Pulmonary artery endothelial cell (primary cell): ENCODE data around the gene SCCPDH. TPM values are rescaled to one million over a fixed set of nuclear protein-coding genes. Genes with fewer than 3 reads are reported as not detected.

Experiments used
- DNase-seq: peaks from one replicate; pipeline ENCODE4 v3.0.0-alpha.2; 2011; ENCODE audit warnings: low read depth, low spot score
- total RNA-seq: library from RNA; depleted of rRNA; stranded (reverse); fragments of >200 nt; gene quantifications from 2 replicates; pipeline ENCODE4 v1.2.3, GENCODE V29; 2014

Gene SCCPDH
- total RNA-seq, 1 donor from 2014 or later = 61.9 TPM

DNA sequence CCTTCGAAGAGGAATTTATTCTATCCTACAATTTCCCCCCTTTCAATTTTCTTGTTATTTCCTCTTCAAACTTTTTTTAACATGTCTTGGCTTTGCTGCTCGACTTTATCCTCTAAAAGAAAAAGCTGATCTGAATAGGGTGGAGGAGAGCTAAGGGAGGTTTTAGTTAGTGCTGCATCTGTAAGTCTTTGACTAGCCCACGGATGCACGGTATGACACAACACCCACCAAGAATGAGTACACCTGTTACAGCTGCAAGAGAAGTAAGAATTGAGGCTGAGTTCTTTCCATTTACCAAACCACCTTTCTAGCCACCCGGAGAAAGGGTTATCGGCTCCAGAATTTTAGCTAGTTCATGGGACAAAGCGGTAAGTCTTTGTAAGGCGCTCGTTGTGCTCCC lies 23.8 kb downstream of the SCCPDH start:
- DNase-seq = no peak

DNA sequence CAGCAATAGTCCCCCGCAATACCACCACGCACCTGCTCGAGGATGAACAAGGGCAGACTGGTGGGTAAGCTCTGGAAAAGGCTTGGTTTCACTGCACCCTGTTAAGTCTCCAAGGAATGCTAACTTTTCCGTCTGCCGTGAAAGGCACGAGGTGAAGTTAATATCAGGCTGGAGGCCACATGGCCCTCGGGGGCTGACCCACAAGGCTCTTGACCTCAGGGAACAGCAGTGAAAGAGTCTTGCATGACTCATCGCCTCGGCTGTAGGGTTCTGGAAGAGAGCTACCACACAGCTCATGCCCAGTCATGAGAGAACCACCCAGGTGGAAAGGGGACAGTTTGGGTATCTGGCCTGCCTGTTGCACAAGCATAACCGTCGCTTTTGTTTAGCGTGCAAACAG lies 24.7 kb downstream of the SCCPDH start:
- no peak for DNase-seq

DNA sequence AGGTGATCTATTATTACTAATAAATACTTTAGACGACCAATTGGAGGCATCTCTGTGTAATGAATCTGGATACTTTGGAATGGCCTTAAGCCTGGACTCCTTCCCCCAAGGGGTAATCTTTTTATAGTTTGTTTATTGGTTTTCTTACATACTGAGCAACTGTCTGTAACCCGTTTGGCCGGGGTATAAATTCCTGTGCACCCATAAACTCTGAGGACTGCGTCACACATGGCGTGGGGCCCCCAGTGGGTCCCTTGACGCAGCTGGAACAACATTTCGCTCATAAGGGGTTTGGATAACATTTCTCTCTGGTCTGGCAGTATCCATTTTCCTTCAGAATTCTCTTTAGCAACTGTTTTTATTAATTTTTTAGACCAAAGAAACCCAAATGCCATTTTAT lies 26.5 kb downstream of the SCCPDH start:
- DNase-seq = no peak

DNA sequence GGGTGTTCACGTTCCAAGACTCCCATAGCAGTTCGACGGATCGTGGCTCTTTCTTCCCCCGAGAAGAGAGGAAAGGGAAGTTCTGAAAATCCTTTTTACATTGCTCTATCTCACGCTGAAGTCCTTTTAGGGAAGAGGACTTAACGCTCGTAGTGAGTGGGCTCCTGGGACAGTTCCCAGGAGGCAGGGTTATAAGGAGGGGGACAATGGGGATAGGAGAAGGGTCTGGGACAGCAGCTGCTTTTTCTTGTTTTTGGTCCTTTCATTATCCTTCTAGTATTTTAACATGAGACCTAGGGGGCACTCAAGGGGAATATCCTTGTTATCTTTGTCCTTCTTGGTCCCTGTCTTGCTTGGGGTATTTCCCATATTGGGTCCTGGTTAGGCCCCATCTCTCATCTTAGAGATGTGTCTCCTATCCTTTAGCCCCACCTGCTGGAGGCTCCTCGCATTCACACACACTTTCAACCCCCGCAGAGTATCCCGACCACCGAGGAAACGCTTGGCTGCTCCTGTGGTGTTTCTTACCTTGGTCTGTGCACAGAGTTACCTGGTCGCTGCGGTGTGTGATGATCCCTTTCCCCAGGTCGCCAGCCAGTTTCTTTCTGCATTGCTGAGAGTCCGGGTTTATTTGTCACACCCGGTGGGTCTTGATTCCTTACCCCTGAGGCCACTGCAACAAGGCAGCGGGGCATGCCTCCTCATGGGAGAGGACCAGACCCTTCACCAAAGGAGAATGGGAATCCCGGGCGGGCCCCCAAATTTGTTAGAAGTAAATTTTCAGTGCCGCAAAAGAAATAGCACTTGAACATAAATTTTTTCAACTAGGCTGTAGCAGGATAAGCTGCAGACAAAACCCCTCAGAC lies 29.7 kb downstream of the SCCPDH start:
- DNase-seq = no peak

DNA sequence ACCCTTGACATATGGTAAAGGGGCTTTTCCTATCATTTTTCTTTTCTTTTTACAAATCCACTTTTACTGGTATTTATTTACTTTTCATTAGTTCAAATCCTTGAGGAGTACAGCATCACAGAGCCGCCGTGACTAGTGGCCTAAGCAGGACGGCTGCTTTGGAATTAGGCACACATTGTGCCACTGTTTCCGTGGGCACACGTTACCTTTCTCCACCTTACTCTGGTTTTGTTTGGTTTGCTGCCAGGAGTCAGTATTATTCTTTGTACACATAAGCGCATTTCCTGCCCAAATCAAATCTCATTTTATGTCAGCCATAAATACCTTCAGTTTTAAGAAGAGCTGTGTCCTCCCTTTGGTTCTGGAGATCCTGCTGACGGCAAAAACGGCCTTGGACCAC lies 31.2 kb downstream of the SCCPDH start:
- no peak for DNase-seq

DNA sequence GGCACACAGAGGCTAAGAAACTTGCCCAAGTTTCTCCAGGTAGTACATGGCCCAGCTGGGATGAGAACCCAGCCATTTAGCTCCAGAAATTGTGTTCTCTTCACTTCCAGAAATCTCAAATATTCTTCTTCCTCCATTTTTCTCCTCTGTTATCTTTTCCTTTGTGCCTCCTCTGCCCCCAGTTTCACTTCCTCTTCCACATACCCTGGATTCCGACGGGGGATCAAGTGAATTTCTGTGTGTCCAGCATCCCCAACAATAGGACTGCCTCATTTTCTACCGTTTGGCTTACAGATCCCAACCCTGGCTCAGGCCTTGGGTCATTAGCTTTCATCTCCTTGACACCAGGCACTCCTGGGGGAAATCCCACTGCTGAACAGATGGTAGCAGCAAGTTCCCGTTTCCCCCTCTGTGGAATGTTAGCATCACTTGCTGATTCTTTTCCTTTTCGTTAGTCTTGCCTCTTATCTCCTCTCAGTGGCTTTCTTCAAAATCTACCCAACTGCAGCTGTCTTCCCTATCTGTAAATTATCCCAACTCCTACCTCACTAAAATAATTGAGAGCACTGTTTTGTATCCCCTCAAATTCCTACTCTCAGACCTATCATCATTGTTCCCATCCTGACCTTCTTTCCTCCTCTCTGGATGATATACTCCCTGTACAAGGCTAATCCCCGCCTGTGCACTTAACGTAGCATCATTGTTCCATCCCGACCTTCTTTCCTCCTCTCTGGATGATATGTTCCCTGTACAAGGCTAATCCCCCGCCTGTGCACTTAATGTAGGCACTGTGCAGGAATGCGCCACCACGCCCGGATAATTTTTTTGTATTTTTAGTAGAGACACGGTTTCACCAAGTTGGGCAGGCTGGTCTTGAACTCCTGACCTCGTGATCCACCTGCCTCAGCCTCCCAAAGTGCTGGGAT lies 36.5 kb downstream of the SCCPDH start:
- no peak for DNase-seq

DNA sequence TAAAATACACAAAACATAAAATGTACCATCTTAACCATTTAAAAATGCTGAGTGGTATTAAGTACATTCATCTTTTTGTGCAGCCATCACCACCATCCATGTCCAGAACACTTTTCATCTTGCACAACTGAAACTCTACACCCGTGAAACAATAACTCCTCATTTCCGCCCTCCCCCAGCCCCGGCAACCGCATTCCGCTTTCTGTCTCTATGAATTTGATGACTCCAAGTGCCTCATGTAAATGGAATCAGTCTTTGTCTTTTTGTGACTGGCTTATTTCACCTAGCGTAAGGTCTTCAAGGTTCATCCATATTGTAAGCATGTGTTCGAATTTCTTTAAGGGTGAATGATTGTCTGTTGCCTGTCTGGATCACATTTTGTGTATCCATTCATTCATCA lies 37.2 kb downstream of the SCCPDH start:
- no peak for DNase-seq

DNA sequence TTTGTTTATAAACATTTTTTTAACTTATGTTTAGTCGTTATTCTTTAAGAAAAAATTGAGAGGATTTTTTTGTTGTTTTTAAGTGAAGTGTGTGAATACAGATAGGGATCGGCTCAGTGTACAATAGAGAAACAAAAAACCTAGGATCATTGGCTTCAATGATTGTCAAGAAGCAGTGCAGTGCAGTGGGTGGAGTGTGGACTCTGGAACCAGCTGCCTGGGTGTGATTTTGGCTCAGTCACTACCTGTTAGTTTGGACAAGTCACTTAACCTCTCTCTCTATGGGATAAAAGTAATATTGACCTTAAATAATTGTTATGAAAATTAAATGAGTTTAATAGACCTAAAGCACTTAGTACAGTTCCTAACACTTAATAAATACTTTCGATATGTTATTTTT lies 41.3 kb downstream of the SCCPDH start:
- no peak for DNase-seq

DNA sequence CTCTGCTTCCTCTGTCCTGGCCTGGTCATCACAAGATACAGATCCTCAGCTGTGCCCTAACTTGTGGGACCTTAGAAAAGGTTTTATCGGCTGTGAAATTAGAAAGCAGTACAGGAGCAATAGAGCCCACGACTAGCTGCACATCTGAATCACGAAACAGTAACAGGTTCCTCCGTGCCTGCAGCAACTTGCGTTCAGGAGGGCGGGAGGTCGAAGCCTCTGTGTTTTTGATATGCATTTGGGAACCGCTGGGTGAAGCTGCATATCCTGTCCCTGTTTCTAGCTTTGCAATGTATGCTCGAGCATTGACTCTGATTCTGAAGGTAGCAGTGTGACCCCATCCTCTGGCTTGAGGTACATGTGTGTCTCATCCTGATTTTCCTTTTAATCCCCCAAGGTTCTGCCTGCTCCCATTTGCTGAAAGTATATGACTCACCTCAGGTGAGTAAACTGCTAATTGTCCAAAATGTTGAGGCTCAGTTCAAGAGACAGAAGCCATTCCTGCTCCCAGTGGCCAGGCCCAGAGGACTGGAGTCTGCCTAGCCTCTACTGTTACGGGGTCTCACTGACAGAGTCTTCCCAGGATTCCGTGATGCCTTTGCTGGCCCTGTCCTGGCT lies 44.3 kb downstream of the SCCPDH start:
- DNase-seq = no peak

DNA sequence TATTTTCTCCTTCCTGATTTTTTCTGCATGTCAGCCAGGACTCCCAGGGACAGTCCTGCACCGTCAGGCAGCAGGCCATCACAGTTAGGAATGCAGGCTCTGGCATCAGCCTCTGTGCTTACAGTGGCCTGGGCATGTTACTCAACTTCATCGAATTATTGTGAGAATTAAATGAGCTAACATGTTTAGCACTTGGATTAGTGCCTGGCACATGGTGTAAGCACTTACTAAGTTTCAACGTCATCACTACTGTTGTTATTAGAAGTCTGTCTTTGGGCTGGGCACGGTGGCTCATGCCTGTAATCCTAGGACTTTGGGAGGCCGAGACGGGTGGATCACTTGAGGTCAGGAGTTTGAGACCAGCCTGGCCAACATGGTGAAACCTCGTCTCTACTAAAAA lies 45.1 kb downstream of the SCCPDH start:
- no peak for DNase-seq

DNA sequence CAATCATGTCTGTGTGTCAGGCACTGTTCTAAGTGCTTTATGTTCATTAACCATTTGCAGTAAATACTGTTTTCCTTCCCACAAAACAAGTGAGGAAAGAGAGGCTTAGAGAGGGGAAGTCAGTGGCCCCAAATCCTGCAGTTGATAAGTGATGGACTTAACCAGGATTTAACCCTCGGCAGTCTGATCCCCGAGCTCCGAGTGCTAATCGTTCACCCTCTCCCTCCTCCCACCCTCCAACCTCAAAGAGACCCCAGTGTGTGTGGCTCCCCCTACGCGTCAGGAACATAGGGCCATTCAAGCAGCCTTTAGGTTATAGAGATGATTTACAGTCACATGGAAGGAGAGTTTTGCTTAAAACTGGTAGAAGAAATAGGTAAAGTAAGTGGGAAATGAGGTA lies 47.2 kb downstream of the SCCPDH start:
- DNase-seq = no peak

DNA sequence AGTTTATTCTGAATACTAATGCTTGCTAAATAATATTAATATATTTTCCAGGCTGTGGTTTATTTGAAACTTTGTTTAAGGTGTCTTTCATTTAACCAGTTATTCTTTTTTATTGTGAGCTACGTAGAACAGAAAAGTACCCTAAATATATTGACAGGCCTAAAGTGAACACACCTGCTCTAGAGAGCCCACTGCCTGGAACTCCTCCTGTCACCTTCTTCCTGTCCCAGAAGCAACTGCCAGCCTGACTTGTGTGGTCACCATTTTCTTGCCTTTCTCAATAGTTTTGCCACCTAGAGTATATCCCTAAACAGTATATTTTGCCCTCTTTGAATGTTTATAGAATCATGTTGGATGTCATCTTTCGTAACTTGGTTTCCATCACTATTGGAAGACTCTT lies 48.5 kb downstream of the SCCPDH start:
- no peak for DNase-seq

DNA sequence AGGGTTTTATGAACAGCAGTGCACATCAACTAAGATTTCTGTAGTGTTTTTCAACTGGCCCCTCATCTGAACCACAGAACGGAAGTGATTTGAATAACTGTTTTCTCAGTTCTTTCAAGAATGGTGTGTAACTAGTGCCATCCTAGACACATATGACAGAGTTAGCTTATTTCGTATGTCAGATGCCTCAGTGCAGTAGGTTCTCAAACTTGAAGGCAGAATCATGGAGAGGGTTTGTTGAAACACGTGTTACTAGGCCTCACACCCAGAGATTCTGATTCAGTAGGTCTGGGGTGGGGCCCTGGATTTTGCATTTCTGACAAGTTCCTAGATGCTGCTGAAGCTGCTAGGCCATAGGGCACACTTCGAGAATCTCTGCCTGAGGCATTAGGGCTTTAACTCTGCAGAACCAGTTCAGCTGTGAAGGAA lies 49.0 kb downstream of the SCCPDH start:
- DNase-seq = no peak

DNA sequence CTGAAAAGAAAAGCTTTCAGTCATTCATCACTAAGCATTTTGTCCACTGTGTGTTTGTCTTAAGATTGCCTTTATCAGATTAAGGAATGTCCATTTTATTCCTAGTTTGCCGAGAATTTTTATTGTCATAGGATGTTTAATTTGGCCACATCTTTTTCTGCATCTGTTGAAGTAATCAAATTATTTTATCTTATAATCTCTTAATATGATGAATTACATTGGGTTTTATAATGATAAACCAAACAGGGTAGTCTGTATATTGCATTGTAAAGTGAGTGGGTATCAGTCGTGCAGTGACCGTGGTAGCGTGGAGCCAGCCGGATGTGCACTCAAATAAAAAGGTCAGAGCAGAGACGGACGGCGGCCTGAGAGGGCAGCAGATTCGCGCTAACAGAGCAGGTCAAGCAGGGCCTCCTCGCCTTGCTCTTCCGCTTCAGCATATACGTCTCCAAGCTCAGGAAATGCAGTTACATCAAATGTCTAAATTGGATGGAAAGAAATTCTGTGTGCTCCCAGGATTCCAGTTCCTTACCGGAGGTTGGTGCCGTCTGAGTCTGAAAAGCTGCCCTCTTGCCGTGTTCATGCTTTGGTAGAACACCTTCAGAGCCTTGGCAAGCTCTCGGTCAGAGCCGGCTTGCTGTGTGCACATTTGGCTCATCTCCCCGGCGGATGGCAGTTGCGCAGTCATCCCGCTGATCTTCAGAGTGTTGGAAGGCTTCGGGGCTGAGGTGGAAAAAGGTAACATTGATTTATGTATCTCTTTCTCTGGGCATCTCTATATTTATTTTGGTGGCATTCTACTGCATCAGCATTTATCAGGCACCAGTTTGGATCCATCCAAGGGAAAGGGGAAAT lies 51.5 kb downstream of the SCCPDH start:
- no peak for DNase-seq

DNA sequence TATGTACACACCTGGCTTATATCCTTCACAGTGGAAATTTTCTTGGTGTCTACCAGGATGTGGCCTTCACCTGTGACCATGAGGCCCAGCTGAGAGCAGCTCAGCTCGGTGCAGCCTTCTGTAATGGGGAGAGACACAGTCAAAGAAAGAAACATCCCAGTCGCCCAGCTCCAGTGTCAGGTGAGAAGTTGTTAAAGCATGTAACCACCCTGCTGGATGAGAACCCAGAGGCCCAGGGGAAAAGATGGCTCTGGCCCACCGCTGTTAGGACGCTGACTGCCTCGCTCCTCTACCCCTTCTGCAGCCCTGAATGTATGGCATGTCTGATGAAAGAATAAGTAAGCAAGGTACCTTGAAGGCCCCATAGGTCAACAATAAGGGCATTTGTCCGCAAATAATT lies 52.7 kb downstream of the SCCPDH start:
- no peak for DNase-seq

DNA sequence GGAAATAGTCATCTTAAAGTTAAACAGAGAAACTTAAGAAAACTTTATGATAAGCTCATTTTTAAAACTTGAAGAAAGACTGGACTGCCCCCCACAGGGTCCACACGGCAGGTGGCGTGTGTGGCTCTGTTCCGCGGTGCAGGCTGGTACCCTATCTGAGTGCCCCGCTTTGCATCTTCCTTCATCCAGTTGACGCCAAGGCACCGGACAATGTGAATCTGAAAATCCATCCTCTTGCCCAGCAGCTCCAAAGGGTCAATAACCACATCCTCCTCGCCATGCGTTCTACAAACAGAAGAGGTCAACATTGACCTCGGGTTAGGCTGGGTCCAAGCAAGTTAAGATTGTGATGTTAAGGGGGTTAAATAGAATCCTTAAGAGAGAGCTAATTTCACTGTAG lies 54.5 kb downstream of the SCCPDH start:
- DNase-seq = no peak

DNA sequence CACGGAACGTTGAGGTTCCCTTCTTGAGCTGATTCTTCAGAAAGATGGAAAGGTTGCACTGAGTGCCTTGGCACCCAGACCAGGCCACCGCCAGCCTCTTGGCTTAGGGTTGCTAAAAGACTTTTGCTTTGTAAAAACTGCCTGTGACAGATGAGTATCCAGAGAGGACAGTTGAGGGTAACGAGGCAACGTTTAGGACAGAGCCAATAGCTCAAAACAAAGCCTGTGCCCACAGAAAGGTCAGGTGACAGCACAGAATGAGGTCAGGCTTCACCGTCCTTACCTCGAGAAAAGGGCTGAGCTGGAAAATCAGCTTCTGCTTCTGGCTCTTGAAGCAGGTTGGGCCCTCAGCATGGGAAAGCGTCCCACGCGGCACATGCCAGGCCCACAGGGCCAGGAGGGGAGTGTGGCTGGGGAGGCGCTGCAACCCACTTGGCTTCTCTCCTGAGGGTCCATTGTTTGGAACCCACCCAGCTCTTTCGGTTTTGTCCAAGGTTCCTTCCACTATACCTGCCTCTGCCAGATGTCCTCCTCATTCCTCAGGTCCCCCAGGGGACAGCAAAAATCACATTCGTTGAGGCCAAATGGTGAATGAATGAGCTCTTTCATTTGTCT lies 55.5 kb downstream of the SCCPDH start:
- no peak for DNase-seq

DNA sequence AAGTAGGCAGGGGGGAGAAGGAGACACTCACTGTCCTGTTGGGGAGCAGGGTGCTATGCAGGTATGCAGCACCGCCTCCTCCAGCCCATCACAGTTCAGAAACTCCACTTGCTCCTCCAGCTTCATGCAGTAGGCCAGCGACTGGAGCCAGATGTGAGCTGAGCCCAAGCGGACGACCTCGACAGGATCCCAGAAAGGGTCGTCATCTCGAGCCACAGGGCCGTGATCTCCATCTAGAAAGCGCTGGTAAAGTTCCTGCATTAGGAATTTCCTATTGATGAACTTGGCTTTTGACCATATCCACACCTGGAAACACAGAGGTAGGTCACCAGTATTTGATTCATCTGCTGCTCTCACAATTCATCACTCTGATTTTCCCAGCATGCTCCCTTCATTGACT lies 56.1 kb downstream of the SCCPDH start:
- DNase-seq = no peak

DNA sequence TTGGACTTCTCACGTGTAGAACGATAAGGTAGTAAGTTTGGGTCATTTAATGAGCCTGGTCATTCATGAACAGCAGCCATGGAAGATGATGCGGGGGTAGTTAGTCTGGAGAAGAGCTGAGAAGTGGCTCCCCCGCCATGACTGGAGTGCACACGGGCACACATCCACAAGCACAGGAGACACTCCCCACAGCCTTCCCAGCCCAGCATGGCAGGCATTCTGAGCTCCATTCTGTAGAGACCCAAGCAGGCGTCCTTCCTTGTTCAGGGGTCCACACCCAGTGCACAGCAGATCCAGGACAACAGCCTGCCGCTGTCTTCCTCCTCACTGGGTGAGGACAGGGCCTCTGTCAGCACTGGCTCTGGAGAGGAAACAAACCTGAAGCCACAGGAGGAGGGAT lies 57.0 kb downstream of the SCCPDH start:
- DNase-seq = no peak

DNA sequence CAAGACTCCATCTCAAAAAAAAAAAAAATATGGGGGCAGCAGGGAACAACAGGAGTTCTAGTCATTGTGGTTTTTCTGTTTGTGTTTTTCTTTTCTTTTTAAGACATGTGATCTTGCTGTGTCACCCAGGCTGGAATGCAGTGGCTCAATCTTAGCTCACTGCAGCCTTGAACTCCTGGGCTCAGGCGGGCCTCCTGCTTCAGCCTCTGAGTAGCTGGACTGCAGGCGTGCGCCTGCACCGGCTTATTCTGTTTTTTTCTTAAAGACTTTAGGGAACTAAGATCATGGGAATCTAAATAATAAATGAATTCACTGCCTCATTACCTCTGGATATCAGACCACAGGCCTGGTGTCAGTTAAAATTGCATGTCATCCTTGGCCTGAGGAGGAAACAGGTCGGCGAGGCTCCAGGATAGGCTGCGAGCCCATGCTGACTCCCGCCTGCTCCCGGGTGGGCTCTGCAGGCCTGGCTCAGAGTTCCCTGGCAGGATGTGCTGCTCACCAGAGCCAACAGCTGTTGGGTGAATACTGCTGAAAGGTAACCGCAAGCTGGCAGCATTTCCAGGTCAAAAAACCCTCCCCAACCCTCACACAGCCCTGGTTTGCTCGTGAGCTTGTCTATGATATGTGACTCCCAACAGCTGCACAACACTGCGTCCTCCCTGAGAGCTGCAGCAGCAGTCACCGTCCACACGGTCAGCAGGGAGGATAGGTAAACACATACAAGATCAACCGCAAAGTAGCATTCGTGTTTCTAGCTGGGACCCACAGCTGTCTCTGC lies 58.1 kb downstream of the SCCPDH start:
- no peak for DNase-seq
